HG02970 (cell line): ENCODE measurements around the gene TRIM54.

ENCODE experiments used
- ATAC-seq: cut with Tn5 transposase; IDR thresholded peaks from one replicate; pipeline ENCODE4 v1.9.1; 2021; ENCODE audit warnings: mild to moderate bottlenecking, moderate library complexity, moderate number of reproducible peaks; ENCODE audit not compliant: unreplicated experiment, low FRiP score

The TRIM54 gene, protein sequence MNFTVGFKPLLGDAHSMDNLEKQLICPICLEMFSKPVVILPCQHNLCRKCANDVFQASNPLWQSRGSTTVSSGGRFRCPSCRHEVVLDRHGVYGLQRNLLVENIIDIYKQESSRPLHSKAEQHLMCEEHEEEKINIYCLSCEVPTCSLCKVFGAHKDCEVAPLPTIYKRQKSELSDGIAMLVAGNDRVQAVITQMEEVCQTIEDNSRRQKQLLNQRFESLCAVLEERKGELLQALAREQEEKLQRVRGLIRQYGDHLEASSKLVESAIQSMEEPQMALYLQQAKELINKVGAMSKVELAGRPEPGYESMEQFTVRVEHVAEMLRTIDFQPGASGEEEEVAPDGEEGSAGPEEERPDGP

DNA sequence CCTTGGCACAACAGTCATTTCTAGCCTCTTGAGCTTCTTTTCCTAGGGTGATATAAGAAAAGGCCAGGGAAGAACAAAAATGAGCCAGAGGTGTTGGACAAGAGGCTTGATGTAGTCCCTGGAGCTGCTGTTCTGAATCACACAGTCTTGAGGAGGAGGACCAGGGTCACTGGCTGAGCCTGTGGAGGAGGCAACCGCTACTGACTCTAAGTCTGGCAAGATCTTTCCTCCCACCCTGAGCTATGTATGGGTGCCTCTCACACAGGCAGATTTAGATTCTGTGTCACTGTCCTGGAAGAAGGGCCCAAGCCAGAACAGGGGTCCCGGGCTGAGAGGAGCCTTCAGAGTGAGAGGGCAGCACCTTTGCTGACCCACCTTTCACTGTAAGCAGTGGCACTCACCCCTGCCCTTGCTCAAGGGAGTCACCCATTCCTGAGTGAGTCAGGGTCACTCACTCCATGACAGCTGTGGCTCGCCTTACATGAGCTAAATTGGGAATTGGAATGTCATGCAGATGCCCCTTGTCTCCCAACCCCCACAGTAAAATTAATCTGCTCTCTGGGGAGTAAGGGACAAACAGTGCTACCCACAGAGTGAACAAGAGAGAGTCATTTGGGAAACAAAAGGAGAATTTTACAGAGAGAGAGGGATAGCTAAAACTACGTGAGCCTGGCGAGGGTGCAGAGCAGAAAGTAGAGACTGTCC lies at the start of gene TRIM54:
Gene TRIM54 (plus strand): TSS at position 575 of the 705 bp plus-strand sequence. CDS start 303 bp downstream, outside the sequence.
- ATAC-seq, result no peak

DNA sequence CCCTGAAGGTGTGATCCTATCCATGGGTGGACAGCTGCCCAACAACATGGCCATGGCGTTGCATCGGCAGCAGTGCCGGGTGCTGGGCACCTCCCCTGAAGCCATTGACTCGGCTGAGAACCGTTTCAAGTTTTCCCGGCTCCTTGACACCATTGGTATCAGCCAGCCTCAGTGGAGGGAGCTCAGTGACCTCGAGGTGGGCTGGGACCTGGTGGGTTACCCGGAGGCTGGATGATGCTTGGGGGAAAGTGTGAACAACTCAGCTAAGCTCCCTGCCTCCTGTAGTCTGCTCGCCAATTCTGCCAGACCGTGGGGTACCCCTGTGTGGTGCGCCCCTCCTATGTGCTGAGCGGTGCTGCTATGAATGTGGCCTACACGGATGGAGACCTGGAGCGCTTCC lies 48.9 kb upstream of the TRIM54 start:
- no peak for ATAC-seq

DNA sequence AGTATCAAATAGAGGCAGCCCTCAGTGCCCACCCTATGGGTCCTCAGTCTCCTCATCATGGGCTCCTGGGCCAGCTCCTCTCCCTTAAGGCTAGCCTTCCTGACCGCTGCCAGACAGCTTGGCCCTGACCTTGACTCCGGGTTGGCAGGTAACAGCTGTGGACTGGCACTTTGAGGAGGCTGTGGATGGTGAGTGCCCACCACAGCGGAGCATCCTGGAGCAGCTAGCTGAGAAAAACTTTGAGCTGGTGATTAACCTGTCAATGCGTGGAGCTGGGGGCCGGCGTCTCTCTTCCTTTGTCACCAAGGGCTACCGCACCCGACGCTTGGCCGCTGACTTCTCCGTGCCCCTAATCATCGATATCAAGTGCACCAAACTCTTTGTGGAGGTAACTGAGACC lies 46.1 kb upstream of the TRIM54 start:
- ATAC-seq, result no peak

DNA sequence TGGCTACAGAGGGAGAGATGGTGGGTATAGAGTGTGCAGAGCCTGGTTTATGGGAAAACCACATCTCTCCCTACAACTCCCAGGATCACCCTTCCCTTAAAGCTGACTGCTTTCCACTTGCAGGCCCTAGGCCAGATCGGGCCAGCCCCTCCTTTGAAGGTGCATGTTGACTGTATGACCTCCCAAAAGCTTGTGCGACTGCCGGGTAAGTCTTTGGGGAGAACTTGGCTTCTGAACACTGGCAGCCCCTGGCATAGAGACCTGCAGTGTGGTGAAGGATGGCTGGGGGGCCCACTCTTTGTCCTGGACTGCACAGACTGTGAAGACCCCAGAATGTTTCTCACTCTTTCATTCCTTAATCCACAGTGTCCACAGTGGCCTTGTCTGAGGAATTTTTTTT lies 45.6 kb upstream of the TRIM54 start:
- ATAC-seq, result no peak

DNA sequence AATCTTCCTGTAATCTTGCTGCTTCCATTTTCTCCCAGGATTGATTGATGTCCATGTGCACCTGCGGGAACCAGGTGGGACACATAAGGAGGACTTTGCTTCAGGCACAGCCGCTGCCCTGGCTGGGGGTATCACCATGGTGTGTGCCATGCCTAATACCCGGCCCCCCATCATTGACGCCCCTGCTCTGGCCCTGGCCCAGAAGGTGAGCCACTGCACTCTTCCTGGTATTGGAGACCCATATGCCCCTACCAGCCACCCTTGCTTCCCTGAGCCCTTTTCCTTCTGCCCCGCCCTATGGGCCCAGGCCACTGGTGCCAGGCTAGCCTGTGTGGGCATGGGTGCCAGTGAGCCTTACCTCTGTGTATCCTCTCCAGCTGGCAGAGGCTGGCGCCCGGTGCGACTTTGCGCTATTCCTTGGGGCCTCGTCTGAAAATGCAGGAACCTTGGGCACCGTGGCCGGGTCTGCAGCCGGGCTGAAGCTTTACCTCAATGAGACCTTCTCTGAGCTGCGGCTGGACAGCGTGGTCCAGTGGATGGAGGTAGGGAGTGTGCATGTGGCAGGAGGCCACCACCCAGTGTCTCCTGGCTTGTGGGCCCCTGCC lies 44.8 kb upstream of the TRIM54 start:
- no peak for ATAC-seq

DNA sequence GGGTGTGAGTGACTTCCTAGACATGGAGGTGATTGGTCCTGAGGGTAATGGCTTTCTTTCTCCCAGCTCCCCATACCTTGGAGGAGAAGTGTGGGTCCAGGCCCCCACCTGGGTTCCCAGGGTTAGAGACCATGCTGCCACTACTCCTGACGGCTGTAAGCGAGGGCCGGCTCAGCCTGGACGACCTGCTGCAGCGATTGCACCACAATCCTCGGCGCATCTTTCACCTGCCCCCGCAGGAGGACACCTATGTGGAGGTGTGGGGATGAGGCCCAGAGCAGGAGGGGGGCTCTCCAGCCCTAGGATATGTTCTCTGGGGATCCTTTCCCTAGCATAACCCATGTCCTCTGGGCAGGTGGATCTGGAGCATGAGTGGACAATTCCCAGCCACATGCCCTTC lies 43.3 kb upstream of the TRIM54 start:
- ATAC-seq, result no peak

DNA sequence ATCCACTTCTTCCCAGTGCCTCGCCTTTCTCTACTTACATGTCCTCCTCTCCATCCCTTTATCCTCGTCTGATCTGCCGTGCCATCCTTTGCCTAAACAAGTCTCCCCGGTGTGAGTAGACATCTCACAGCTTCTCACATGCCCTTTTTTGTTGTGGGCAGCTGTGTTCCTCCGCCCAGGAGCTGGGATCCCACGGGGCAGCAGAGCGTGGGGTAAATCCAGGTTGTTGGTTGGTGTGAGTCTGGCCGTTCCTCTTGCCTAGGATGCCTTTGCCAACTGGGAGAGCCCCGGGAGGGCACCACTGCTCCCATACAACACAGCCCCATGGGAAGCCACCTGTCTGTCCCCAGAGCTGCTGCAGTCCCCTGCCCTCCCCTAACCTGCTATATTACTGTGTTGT lies 41.8 kb upstream of the TRIM54 start:
- no peak for ATAC-seq

DNA sequence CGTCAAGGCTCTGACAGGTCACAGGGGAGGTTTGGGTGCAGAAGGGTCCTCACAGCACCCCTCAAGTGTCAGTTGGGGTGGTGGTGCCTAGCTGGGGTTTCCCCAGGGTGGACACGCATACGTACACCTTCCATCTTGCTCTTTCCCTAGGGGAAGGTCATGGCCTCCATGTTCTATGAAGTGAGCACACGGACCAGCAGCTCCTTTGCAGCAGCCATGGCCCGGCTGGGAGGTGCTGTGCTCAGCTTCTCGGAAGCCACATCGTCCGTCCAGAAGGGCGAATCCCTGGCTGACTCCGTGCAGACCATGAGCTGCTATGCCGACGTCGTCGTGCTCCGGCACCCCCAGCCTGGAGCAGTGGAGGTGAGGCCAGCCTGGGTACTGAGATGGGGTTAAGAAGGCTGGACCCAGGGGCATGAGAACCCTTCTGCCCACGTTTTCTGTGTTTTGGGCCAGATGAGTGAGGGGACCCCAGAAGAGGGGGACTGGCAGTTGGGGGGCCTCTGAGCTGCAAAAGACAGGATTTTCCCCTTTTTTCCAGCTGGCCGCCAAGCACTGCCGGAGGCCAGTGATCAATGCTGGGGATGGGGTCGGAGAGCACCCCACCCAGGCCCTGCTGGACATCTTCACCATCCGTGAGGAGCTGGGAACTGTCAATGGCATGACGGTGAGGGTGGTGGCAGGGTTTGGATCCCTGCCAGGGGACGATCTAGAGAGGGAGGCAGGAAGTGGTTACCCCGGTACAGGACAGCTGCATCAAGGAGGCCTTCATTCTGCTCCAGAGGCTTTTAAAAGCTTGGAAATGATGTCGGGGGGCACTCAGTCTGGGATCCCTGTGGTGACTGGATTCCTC lies 40.2 kb upstream of the TRIM54 start:
- ATAC-seq, result no peak

DNA sequence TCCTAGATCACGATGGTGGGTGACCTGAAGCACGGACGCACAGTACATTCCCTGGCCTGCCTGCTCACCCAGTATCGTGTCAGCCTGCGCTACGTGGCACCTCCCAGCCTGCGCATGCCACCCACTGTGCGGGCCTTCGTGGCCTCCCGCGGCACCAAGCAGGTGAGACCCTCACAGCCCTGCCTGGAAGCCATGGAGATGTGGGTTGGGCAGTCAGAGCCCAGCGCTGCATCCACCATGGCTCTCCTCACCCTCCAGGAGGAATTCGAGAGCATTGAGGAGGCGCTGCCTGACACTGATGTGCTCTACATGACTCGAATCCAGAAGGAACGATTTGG lies 39.6 kb upstream of the TRIM54 start:
- no peak for ATAC-seq

DNA sequence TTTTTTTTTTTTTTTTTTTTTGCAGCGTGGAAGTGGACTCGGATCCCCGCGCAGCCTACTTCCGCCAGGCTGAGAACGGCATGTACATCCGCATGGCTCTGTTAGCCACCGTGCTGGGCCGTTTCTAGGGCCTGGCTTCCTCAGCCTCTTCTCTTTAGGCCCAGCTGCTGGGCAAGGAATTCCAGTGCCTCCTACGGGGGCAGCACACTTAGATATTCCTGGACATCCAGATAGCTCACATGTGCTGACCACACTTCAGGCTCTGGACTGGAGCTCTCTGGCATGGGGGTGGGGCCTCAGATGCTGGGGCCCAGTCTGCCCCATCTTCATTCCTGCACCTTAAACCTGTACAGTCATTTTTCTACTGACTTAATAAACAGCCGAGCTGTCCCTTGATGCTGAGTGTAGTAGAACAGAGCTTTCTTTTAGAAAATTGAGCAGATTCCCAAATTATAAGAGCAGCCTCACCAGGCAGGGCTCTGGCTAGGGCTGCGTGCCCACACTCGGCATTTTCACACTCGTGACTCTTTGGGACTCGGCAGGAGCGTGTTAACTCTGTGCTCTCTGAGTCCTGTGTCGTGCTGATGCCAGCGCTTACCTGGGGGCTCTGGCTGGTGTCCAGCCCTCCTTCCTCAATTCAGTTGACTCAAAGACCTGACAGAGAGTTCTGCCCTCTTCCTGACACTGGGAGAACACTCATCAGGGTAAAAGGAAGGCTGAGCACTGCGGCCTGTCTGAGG lies 38.7 kb upstream of the TRIM54 start:
- ATAC-seq, result no peak

DNA sequence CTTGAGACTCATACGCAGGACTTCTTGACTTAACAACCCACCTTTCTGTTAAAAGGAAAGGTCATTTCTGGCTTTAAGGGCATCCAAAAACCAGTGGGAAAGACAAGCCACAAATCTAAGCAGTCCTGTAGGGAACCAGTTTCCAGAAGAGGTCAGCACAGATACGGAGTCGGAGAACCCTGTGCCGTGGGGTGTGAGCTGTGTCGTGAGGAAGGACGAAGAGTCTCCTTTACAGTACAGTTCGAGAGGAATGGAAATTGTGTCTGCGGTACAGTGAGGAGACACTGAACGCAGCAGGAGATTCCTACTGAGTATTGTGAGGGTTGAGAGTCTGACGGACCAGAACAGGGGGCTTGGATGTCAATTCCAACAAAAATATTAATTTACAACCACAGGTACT lies 37.1 kb upstream of the TRIM54 start:
- ATAC-seq, result no peak

DNA sequence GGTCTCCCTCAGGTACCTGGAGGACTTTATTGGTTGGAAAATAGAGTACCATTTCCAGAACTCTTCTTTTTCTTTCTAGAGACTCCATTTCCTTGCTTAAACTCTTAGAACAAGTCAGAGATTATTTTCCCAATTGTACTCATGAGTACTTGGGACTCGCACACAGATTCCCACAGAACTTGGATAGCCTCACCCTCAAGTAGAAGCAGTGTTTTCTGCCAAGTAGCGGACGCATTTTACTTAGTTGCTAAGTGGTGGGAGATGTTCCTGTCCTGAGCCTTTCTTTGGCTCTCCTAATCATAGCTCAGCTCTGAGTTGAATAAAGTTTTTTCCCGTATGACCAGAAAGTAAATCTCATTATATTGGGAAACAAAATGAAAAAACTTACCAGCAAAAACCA lies 36.6 kb upstream of the TRIM54 start:
- ATAC-seq, result no peak

DNA sequence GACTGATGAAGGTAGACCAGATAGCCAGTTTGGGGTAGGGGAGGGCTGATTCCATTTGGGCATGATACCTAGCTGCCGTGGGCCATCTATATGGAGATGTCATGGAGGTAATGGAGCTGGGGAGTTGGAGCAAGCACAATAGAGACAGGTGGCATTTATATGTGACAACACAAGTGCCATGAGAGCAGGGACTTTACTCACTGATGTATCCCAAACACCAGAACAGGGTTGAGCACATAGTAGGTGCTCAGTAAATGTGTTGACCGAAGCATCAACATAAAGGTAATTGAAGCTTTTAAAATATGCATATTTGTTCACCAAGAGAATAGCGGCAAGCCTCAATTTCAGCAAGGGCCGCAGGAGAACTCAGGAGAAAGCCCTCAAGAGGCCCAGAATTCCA lies 34.3 kb upstream of the TRIM54 start:
- ATAC-seq, result no peak

DNA sequence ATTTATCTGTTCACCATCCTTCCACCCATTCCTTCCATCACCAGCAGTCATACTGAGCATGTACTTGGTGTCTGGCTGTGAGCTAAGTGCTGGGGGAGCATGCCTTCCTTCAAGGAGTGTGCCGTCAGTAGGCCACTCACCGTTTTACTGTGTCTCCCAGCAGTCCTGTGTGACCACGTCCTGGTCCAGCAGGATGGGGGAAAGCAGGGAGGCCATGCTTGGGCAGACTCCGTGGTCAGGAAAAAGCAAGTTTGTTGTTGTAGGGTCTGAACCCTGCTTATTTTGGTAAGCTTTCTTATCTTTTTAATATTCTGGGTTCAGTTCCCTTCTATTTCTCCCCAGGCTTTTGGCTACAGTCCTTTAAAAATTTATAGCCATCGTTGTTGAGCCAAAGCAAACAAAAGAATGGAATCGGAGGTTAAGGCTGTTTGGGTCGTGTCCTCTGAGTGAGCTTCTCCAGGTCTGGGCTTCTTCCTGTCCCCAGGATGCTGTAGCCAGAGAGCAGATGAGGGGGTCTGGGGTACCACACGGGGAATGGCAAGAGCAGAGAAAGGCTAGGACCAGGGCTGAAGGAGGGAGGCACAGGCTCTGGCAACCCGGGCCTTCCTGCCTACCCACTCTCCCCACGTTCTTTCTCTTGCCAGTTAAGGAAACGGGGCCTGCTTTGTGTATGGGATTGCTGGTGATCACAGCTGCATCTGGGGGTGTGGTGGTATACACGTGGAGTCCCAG lies 32.9 kb upstream of the TRIM54 start:
- no peak for ATAC-seq

DNA sequence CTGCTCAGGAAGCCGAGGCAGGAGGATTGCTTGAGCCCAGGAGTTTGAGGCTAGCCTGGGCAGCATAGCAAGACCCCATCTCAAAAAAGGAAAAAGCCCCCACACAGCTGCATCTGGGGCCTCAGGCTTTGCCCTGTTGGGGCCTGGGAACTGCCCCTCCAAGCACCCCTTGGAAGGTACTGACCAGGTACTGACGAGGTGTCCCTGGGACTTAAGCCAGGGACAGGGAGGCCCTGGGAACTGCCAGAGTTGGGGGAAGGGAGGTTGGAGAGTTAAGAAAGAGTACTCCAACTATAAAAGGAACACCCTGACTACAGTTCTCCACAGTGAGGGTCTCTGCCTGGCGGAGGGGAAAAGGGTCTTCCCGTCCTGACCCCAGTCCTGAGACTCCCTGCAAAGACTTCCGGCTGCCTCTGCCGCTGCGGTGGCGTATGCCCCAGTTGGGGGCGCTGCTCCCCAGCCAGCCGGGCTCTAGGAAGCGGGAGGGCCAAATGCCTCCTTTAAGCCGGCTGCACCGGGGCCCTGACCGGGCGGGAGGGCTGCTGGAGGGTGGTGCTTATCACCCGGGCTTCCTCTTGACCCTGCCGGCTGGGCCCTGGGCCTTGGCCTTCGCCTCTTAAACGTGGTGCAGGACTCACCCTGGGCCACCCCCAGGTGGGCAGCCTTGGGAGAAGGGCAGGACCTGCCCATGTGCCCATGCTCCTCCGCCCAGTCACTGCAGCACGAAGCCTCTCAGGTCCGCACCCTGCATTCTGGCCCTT lies 32.2 kb upstream of the TRIM54 start:
- ATAC-seq, result no peak

DNA sequence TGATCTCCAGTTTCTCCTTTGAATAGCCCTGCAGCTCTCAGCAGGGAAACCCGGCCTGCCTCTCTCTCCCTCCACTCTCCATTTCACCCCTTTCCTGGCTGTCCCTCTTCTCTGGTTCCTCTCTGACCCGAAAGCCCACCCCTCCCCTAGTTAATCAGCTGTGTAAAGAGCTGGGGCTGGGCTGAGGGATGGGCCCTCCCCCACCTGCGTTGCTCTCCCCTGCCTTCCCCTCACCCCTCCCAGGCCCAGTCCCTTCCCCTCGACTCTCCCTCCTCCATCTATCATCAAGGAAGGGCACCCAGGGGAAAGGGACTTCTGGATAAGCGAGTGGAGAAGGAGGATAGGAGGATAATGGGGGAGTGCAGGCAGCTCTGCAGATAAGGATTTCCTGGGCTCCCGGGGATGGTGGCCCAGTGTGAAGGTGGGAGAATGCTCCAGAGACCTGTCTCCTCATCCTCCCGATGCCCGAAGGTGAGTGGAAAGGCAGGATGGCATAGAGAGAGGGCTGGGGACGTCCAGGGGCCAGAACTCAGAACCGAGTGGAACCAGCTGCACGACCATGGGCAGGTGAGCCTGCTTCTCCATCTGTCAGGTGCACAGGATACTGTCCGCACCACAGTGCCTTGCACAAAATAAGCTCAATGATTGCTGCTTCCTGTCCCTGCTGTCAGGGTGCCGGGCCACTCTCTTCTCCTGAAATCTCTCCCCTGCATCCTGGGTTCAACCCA lies 31.4 kb upstream of the TRIM54 start:
- ATAC-seq, result no peak

DNA sequence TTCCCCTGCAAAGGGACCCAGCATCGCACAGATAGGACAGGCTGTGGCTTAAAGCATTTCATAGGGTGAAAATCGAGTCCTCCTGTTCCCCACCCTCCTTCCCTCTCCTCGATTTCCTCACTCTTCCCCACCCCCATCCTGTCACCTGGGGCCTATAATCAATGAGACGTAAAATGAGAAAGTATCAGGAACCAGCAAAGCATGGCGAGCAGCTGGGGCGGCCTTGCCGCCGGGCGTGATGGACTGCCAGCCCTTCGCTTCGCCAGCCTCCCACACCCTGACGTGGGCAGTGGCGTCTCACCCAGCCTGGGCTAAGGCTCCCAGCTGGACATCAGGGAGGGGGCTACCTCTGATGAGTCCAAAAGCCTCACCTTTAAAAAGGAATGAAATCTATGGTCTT lies 30.5 kb upstream of the TRIM54 start:
- ATAC-seq, result no peak

DNA sequence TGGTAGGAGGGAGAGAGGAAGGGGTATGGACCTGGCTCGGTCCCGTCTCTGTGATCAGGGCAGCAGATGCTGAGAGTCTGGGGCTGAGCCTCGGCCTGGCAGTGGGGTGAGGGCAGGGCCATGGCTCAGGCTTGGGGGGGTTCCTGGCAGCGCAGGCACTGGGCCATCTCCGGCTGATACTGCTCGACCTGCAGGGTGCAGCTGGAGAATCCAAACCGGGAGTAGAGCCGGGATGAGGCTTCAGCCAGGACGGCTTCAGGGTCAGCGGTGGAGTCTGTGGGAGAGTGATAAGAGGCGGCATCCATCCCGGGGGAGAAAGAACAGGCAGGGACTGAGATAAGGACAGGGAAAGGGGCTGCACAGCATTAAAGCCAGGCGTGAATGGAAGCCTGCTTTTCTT lies 27.0 kb upstream of the TRIM54 start:
- no peak for ATAC-seq
